SIG-M5 treated with dmso at 0.1 percent for 504 hours (cell line): Measurements from ENCODE around the gene CEP63.

Source experiments
- DNase-seq: peaks from one replicate; lab custom pipeline; 2025; ENCODE audit not compliant: unreplicated experiment; lab: John Stamatoyannopoulos, UW

The CEP63 gene

GRCh38 chr3:134623615-134624245, 137.9 kb downstream of the CEP63 start:
- DNase-seq: no peak
